RWPE1 (cell line): ENCODE data around the gene SPATA12.

Source experiments
- CTCF ChIA-PET: fragments of 350-600 bp; sonication (Branson Sonifier 250); formaldehyde crosslinking; extraction: SDS; loops from one replicate; lab custom pipeline; 2021; lab: Yijun Ruan, JAX
- POLR2A ChIA-PET: fragments of 400-600 bp; formaldehyde crosslinking; extraction: SDS; loops from one replicate; lab custom pipeline; 2020; ENCODE audit warnings: antibody characterized with exemption; ENCODE audit not compliant: low non-redundant PET; lab: Yijun Ruan, JAX
- DNase-seq: peaks from one replicate; pipeline ENCODE4 v3.0.0; 2012; ENCODE audit warnings: low spot score
- H3K27ac ChIP-seq: fragments of 450-650 bp; 2 replicates; pipeline ENCODE4 v1.5.1; 2017
- CTCF ChIP-seq: fragments of 450-650 bp; conservative IDR thresholded peaks from 2 replicates; pipeline ENCODE4 v1.5.1; 2017; ENCODE audit warnings: low read depth, mild to moderate bottlenecking

SPATA12 gene

DNA sequence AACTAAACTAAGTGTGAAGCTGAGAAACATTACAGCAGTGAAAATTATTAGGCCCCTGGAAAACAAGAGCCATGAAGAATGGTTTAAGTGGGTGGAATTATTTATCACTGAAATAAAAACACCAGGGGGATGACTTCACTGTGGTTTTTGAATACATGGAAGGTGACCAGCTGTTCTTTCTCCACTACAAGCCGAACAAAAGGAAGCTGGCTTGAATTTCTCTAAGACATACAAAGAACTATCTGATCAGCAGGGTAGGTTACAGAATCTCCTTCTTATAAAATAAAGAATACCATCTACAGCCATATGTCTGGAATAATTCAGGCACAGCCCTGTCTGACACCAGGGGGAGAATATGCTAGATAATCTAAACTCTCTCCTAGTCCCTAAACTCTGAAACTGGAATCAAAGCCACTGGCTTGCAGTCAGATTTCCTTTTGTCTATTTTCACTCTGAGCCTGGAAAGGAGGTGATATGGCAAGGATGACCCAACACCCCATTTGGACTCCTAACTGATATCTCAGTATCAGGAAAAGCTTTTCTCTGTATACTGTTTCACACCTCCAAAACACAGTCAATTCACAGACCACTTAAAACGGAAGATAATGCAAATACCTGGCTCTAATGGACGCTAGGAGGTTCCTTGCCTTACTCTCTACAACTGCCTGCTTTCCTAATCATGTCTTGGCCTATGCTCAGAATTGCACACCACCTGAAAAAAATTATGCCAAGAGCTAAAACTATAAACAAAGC, 31.2 kb downstream of the SPATA12 start:
- no peak overlapping the region for H3K27ac ChIP-seq
- DNase-seq = no peak
- ChIA-PET CTCF (interaction anchor here (0.6 kb wide), 1 partner anchor 78 kb away, joined by 3 read pairs; no protein-coding TSS in a partner anchor), POLR2A (no interaction called here)
- TF ChIP-seq CTCF = no peak

- DNase-seq = no peak
- CTCF ChIA-PET = interaction anchor here (0.6 kb wide), 1 partner anchor 59 kb away, joined by 3 read pairs; no protein-coding TSS in a partner anchor
- H3K27ac ChIP-seq = no peak overlapping the region
- TF ChIP-seq CTCF = no peak
- POLR2A ChIA-PET = no interaction called here
Observed at GRCh38 chr3:57093489-57093888, 33.0 kb downstream of the SPATA12 start.

- POLR2A ChIA-PET = no interaction called here
- no peak for DNase-seq
- TF ChIP-seq CTCF = no peak
- H3K27ac ChIP-seq = no peak overlapping the region
- CTCF ChIA-PET = interaction anchor here (0.6 to 0.7 kb wide), 2 partner anchors 58 to 98 kb away, joined by 3 read pairs; no protein-coding TSS in a partner anchor
Observed at GRCh38 chr3:57093971-57094535, 33.6 kb downstream of the SPATA12 start.

DNA sequence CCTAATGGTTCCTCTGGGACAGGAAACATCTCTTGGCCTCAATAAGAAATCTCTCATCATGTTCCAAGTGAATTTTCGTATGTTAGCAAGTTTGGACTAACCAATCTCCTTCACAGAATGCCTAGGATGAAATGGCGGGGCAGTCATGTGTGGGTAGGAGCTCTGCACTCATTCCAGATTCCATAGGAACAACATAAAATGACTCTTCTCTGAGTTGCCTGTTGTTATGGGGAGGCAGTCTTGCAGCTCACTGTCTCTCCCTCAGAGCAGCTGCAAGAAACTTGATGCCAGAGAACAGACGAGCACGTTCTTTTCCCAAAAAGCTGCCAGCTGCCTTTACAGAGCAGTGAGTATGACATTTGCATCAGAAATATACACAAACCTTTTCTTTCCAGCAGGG, 34.1 kb downstream of the SPATA12 start:
- no peak for TF ChIP-seq CTCF
- ChIA-PET POLR2A (no interaction called here), CTCF (interaction anchor here (0.7 to 1.0 kb wide), 2 partner anchors 69 to 99 kb away, joined by 3 read pairs; no protein-coding TSS in a partner anchor)
- DNase-seq = no peak
- H3K27ac ChIP-seq = no peak overlapping the region

DNA sequence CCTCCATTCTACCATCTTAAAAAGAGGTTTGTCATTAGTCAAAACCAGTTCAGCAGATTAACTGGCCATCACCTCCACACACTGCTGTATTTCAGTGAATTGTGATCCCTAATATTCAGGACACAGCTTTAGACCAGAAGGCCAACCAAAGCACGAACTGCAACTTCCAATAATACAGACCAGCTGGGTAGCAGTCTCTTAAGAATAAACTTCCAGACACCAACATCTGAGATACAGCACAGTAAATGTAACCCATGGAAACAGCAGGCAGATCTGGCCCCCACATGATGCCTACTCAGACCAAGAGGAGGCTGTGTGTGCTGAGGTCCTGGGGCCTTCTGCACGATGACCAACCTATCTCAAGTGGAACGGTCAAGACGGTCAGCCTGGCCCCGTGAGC, 34.9 kb downstream of the SPATA12 start:
- TF ChIP-seq CTCF = no peak
- no peak overlapping the region for H3K27ac ChIP-seq
- no peak for DNase-seq
- ChIA-PET POLR2A (no interaction called here), CTCF (interaction anchor here (1.0 kb wide), 1 partner anchor 69 kb away, joined by 3 read pairs; no protein-coding TSS in a partner anchor)

- CTCF ChIA-PET = interaction anchor here (0.6 kb wide), 1 partner anchor 103 kb away, joined by 3 read pairs; no protein-coding TSS in a partner anchor
- DNase-seq = no peak
- TF ChIP-seq CTCF = no peak
- POLR2A ChIA-PET = no interaction called here
- H3K27ac ChIP-seq = no peak overlapping the region
Observed at GRCh38 chr3:57097536-57097935, 37.1 kb downstream of the SPATA12 start.
